ENCODE measurements around the gene AIP.
"Not testable (repeated sequence)": the region's sequence is repeated elsewhere in the genome, so short reads cannot be mapped to it uniquely, and the experiment has no call there.

AIP gene

DNA sequence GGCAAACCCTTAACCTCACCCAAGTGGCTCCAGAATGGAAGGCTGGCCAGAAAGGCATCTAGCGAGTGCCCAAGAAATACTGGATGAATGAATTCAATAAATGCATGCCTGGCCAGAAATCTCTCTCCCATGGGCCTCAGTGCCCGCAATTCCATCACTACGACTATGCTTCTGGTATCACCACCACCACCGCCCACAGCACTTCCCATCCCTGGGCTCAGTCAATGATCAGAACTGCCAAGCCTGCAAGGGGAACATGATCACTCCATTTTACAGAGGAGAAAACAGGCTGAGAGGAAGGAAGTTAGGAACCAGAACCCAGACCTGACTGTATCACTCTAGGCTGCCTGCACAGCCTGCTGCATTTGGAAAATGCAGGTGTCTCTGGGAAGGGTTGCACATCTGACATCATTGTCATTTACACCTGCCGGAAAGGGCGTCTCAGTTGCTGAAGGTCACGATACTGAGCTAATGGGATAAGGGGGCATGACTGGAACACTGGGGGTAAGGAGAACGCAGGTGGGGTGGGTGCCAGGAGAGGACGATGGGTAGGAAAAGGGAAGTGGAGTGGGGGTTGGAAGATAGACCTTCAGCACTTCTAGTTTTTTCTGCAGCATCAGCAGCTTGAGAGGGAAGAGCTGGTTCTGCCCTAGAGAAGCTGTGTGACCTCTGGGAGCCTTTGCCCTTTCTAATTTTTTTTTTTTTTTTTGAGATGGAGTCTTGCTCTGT is 33.5 kb upstream of the AIP start:
- DNase-seq = peak; percentile 32

DNA sequence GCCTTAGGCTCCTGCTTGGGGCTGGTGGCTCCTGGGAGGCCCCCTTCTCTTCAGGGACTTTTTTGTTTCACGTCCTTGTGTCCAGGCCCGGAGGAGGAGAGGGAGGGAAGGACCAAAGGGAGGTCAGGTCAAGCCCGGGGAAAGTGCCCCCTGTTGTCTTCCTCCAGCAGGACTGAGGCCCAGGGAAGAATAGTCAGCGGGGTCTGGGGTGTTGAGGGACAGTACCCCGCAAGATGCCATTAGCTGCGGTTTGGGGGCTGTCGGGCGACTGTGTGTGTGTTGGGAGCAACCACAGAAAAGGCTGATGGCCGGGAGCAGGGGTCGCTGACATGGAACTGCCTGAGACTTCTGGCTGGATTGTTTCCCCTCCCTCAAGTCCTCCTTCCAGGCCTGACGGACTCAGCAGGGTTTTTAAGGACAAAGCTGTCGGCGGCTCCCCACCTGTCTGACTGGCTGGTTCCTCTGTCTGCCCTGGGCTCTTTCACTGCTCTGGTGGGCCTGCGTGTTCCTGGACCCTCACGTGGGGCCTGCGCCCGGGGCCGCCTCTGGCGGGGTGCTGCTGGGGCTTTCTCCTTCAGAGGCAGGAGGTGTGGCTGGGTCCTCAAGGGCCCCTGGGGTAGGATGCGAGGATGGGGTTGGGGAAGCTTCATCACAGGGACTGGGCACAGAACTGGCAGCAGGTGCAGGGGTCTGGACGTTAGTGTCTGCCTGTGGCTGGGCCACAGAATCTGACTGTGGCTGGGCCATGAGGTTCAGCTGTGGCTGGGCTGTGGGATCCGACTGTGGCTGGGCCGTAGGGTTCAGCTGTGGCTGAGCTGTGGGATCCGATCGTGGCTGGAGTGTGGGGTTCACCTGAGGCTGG is 31.8 kb upstream of the AIP start:
- no peak for DNase-seq

DNA sequence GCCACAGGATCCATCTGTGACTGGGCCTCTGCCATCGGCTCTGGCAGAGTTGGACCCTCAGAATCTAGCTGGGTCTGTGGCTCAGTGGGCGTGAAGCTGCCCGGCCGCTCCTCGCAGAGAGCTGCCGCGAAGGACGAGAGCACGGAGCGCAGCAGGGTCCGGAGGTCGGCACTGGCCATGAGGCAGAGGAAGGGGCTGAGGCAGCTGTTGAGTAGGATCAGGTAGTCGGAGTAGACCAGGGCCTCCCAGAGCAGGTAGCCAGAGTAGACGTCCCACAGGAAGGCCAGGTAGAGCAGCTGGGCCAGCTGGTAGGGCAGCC is 31.2 kb upstream of the AIP start:
- DNase-seq = no peak

DNA sequence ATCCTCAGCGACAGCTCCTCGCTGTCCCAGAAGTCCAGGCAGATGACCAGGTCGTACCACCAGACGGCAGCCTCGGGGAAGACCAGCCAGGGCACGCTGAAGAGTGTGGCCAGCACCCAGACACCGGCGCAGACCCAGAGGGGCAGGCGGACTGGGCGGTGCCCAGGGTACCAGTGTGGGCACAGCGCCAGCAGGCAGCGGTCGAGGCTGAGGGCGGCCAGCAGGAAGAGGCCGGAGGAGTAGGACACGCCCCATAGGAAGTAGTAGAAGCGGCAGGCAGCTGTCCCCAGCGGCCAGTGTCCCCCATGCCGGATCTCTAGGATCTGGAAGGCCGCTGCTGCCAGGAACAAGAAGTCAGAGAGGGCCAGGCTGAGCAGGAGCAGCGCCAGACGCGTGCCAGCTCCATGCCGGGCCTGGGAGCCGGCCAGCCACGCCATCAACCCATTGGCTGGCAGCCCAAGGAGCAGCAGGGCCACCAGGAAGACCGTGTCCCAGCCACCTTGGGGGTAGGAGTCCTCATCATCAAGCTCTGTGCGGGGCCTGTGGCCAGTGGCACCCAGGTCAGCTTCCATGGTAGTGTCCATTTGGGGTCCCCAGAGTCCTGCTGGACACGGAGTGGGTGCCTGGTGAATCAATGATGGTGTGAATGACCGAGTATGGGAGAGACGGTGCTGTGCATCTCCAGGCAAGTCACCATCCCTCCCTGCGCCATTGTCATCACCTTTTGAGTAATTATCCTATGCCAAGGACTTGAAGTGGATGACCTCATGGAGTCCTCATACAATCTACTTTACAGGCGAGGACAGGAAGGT is 30.5 kb upstream of the AIP start, which contains the start of gene GPR152:
TSS of gene GPR152 (minus strand) at position 589 of the 812 bp plus-strand sequence. CDS start at position 584, 5 bp downstream.
- DNase-seq = no peak

DNA sequence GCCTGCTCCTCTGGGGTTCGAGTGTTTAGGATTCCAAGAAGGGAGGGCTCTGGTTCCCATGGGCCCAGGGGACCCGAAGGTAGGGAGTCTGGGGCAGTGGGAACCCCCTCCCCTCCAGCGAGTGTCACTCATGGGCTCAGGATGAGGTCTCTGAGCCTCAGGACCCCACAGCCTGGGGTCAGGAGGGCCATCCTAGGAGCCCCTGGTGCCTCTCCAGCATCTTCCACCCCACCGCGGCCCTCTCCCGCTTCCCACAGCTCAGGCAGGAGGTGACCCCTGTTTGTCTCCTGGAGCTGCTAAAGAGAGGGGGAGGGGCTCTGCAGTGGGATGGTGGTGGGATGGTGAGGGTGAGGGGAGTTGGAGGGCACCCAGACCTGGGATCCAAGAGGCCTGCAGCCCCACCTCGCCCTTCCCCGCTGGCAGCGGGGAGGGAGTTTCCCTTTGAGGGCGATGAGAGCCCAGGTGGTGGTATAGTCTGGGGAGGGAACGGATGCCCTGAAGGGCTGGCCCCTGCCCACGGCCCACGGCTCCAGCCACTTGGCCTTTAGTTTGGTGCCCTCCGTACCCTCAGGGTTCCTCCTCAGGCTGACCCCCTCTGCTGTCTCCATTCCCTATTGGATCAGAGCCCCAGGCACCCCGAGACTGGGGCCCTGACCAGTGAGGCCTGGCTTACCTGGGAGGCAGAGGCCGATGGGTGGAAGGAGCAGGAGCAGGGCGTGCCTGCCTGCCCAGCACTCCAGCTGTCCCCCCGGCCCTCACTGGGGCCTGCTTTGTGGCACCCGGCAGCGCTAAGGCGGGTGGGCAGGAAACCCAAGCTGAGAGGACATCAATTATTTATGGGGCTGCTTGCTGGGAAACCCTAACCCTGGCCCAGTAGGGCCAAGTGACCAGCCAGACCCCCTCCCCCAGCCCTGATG is 28.8 kb upstream of the AIP start:
- no peak for DNase-seq

DNA sequence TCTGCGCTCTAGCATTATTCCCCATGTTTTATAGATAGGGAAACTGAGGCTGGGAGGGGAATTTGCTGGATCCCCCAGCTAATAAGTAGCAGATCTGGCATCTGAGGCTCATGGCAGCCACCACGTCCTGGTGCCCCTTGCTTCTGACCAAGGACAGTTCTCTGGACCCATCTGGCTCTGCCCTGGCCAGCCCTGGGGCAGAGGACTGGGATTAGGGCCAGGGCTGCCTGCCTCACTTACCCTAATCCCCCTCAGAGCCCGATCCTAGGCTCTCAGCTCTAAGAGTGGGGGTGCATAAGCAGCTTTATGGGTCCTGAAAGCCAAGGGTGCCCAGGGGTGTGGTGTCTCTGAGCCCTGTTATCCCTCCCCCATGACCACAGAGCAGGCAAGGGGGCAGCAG is 27.8 kb upstream of the AIP start, which contains the start of gene CABP4:
TSS of gene CABP4 (plus strand) at position 301 of the 400 bp plus-strand sequence. CDS start at position 371, 70 bp downstream.
- no peak for DNase-seq

DNA sequence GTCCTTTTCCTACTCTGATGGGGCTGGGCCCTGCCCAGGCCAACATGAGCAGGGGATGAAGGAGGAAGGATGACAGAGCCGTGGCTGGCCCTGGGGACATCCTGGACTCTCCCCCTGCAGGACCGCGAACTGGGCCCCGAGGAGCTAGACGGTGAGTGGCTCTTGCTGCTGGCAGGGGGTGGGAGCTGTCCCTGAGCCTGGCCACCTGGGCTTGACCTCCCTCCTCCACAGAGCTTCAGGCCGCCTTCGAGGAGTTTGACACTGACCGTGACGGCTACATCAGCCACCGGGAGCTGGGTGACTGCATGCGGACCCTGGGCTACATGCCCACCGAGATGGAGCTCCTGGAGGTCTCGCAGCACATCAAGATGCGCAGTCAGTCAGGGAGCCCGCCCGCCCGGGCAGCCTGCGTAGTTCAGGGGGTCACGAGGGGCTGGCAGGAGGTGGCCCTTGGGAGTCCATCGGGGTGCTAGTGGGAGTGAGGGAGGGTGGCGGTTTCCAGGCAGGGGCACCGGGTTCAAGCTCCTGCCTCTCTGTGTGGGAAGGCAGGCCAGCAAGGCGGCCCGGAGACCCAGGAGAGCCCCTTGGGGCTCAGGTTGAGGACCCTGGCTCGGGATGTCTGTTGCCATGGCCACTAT is 26.6 kb upstream of the AIP start:
- DNase-seq = no peak

DNA sequence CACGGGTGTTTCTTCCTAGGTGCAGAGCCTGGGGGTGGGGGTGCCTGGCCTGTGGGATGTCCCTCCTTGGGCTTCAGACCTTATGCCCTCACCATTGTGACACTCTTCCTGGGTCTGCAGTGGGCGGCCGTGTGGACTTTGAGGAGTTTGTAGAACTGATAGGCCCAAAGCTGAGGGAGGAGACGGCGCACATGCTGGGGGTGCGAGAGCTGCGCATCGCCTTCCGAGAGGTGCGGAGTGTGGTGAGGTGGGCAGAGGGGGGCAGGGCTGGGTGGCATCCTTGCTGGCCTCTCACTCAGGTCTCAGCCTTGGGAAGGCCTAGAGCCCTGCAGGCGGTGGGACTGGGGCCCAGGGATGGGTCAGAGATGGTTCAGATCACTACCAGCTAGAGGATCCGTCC is 25.4 kb upstream of the AIP start:
- no peak for DNase-seq

DNA sequence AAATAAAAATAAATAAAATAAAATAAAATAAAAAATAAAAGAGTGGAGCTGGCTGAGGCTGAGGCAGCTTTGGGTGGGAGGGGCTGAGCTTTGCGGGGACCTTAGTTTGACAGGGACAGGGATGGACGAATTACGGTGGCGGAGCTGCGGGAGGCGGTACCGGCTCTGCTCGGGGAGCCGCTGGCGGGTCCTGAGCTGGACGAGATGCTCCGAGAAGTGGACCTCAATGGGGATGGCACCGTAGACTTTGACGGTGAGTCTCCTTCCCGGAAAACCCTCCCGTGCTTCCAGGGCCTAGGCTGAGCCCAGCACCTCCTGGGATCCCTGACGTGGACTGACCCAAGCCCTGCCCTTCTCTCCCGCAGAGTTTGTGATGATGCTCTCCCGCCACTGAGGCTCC is 24.6 kb upstream of the AIP start:
- no peak for DNase-seq

DNA sequence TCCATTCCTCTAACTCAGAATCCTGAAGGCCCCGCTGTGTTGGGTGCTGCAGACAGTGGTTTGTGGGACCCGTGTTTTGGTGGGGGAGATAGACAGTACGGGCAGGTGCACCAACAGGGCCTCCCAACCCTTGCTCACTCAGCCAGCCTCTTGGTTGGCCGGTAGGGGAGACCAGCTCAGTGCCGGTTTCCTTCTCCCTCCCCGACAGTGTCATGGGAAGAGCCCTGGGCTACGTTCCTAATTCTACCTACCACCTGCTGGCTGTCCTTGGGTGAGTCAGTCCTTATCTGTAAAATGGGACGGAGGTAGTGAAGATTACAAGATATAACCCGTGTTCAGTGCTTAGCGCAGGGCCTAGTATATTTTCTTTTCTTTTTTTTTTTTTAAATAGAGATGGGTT is 19.6 kb upstream of the AIP start:
- DNase-seq = no peak

DNA sequence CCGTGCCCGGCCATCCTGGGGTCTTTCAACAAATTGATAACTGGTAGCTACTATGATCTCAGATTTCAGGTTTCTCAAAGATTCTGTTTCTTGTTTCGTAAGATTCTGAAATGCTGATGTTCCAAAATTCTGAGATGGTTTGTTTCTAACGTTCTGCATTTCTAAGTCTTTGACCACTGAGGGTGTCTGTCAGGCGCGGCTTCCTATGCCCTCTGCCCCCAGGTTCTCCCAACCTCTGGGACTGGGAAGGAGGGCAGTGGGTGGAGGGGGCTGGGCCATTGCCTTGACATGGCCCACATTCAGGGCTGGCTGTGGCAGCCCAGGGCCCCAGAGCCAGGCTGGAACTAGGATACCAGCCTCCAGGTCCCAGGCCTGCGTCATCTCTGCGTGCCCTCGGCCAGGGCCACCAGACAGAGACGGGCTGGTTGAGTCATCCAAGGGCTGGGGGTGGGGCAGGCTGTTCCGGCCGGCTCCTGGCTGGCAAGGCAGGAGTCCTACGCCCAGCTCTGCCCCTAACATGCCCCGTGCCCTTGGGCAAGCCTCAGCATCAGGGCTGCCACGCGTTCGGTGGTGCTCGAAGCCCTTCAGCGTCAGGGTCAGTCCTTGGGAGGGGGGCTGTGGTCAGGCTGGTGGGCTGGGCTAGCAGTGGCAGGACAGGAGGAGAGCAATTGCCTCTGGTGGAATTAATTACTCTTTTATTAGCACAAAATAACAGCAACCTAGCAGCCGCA is 19.0 kb upstream of the AIP start:
- DNase-seq = peak; percentile 43

DNA sequence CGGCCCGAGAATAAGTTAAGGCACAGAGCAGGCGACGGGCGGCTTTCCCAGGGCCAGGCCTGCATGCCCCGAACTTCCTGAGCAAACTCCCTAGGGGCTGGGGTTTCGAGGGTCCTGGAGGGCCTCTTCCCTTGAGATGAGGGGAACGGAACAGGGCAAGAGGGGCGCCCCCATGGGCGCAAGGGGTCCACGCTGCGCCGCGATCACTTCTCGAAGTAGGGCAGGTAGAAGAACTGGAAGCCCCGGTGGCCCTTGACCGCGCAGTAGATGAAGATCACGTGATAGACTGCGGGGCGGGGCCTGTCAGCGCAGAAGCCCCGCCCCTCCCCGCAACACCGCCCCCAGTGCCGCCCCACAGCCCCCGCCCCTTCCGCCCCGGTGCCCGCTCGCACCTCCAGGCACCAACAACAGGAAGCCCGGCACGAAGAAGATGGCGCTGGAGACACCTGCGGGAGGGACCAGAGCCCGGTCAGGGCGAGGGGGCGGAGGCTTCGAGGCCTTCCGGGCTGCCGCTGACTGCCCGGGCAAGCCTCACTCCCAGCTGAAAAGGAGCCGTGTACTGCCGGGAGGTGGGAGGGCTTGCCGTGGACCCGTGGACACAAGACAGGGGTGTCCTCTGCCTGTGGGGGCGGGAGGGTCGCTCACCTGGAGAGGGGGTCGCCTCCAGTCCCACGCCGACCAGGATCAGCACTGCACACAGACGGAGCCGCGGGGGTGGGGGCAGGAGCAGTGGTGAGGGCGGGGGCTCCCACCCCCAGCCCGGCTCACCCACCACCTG is 18.2 kb upstream of the AIP start:
- DNase-seq = peak; percentile 95

DNA sequence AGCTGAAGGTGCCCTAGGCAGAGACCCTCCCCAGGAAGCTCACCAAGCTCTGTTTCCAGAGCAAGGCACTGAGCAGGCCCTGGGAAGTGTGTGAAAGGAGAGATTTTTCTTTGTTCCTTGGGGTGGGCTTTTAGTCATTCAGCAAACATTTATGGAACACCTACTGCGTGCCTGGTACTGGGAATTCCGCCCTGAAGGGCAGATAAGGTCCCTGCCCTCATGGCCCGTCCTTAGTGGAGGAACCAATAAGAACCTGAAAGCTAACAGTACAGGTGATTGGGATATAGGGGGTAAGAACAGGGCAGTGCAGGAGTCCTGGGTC is 17.7 kb upstream of the AIP start:
- DNase-seq = no peak

DNA sequence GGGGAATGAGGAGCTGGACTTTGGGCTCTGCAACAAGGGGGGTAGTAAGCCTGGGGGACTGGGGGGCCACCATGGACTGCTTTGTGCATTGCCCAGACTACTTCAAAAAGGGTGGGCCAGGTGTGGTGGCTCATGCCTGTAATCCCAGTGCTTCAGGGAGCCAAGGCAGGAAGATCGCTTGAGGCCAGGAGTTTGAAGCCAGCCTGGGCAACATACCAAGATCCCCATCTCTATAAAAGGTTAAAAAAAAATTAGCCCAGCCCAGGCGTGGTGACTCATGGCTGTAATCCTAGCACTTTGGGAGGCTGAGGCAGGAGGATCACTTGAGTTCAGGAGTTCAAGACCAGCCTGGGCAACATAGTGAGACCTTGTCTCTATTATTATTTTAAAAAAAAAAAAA is 17.3 kb upstream of the AIP start:
- not testable (repeated sequence) for DNase-seq

DNA sequence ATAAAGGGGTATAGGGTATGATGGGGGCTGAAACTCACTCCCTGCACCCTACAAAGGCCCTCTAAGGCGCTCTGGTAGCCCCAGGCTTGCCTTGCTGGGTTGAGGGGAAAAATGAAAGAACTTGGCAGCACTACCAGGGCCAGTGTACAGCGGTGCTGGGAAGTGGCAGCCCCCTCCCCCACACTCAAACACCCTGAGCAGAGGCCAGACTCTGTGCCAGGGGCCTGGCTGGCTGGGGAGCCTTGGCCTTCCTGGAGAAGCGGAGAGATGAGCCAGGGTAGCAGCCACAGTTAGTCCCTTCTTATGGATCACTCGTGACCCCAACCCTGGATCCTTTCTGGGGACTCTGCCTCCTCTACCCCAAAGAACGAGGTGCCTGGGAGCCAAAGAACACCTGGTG is 16.5 kb upstream of the AIP start:
- DNase-seq = no peak

DNA sequence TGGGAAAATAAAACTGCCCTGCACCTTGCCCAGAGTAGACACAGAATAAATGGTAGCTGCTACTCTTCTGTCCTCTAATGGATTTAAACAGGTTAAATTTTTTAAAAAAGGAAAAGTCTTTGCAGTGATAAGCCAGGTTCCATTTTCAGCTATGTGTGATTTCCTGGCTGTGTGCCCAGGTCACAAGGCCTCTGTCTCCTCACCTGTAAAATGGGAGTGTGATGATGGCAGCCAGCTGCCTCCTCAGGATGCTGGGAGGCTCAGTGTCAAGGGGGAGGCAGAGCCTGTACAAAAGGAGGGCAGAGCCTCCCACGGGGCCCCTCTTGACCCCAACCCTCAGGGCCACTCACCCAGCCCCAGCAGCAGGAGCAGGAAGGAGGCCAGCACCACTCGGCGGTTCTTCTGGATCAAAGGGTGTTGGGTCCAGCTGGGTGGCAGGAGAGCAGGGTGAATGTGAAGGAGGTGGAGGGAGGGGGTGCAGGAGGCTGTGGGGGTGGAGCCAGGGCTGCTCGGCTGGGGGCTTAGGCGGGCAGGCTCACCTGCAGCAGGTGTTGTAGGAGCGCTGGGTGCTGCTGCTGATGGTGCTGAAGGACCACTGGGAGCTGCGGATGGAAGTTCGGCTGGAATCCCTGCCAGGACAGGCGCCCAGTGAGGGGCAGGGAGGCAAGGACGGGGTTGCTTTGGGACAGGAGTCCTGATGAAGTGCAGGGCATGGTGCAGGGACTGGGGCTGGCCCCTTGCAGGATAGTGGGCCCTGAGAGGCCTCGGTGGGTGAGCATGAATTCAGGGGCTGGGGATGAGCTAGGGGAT is 15.7 kb upstream of the AIP start:
- DNase-seq = no peak

DNA sequence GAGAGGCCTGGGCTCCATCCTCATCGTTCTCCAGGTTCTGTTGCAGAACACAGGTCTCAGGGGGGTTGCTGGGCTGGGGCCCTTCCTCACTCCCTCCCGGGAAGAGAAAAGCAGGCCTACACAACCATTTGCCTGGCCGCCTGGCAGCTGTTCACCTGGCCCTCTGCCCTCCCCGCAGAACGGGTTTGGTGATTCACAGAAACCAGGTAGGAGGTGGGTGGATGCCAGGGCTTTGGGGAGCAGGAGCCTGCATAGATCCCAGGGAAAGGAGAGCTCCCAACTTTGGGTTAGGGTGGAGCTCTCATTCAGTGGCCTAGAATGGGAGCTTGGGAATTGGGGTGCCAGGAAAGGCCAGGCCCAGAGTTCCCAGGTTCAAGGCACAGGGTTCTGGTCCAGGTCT is 14.8 kb upstream of the AIP start:
- no peak for DNase-seq

DNA sequence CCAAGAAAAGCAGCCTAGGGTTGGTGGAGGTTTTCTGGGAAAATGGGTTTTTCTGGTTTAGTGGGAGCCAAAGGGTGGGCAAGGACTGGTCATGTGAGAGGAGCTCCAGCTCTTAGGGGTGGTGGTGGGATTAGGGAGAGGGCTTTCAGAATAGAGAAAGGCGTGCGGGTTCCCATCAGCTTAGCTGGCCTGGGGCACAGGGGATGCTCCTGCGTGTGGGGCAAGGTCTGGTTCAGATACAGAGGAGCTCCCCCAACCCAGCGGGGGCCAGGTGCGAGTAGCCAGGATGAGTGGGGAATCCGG is 14.4 kb upstream of the AIP start:
- no peak for DNase-seq

DNA sequence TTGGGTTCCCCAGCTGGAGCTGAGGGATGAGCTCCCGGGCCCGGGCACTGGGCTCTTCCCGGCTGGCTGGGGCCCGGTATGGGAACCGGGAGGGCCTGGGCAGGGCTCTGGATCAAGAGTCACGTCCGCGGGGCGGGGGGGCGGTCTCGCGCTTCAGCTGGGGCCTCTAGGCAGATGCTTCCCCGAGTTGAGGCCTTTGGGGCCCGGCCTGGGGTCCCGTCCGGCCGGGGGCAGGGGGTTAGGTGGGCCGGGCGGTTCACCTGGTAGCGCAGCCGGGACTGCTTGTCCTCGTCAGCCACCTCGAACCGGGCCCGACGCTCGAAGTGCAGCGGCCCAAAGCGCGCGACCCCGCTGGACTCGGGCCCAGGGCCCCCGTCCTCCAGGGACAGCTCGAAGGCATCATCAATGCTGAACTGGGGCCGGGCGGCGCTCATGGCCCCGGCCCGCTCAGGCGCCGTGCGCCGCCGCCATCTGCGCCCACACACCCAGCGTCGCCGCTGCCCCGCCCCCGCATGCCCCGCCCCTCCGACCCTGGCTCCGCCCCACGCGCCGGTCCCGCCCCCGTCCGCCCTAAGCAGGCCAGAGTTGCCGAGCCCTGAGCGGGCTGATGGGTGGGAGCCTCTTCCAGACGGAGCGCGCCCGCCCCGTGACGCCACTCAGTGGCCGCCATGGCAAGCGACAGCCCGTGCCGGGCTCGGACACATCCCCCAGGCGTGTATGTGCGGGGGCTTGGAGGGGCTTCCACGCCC is 13.9 kb upstream of the AIP start, which contains the start of gene TMEM134:
TSS of gene TMEM134 (minus strand) at position 493 of the 749 bp plus-strand sequence. CDS start at position 434, 59 bp downstream.
- DNase-seq = peak; percentile 97
